Activated B cell treated with CpG ODN at 0.5 μM for 24 hours (primary cell): ENCODE measurements around the gene ITGA7. TPM values are rescaled to one million over a fixed set of nuclear protein-coding genes. Genes with fewer than 3 reads are reported as not detected.

Experiments
- ATAC-seq: fragments of 200-7000 bp; cut with Tn5 transposase; one replicate; pipeline ENCODE4 v1.10.0; 2021; ENCODE audit warnings: low read depth, mild to moderate bottlenecking, moderate library complexity
- CTCF ChIA-PET: fragments of 350-600 bp; sonication (Branson Sonifier 250); formaldehyde crosslinking; loops from one replicate; lab custom pipeline; 2021; ENCODE audit warnings: antibody characterized with exemption; lab: Charles Lee
- POLR2A ChIA-PET: fragments of 350-600 bp; sonication (Branson Sonifier 250); formaldehyde crosslinking; loops from one replicate; lab custom pipeline; 2021; ENCODE audit warnings: antibody characterized with exemption; lab: Charles Lee
- DNase-seq: peaks from one replicate; pipeline ENCODE4 v3.0.0; 2022
- H3K27ac Mint-ChIP-seq: one replicate; pipeline ENCODE4 v1.8.0; 2020; ENCODE audit warnings: mixed read lengths
- H3K27me3 Mint-ChIP-seq: one replicate; pipeline ENCODE4 v1.8.0; 2021; ENCODE audit warnings: mixed read lengths
- H3K36me3 Mint-ChIP-seq: one replicate; pipeline ENCODE4 v1.8.0; 2021; ENCODE audit warnings: low read depth, mixed read lengths
- H3K4me1 Mint-ChIP-seq: one replicate; pipeline ENCODE4 v1.8.0; 2021; ENCODE audit warnings: mixed read lengths
- H3K4me3 Mint-ChIP-seq: one replicate; pipeline ENCODE4 v1.8.0; 2020; ENCODE audit warnings: mild to moderate bottlenecking, mixed read lengths
- H3K9me3 Mint-ChIP-seq: one replicate; pipeline ENCODE4 v1.8.0; 2020; ENCODE audit warnings: mixed read lengths
- intact Hi-C: fragments of 100-400 bp; cut with micrococcal nuclease; formaldehyde crosslinking; loops from one replicate; pipeline ENCODE4 v1.15.1; 2024
- total RNA-seq: library from RNA; stranded (reverse); gene quantifications from 2 replicates; pipeline ENCODE4 v1.2.3, GENCODE V29; 2022
- TF ChIP-seq, protein P1 (sequence below): fragments of 200-600 bp; IDR thresholded peaks from one replicate; pipeline ENCODE4 v1.8.0; 2022; ENCODE audit warnings: antibody characterized with exemption, mild to moderate bottlenecking

ITGA7 gene
- total RNA-seq, 1 donor from 2014 or later, result 1.4 TPM

DNA sequence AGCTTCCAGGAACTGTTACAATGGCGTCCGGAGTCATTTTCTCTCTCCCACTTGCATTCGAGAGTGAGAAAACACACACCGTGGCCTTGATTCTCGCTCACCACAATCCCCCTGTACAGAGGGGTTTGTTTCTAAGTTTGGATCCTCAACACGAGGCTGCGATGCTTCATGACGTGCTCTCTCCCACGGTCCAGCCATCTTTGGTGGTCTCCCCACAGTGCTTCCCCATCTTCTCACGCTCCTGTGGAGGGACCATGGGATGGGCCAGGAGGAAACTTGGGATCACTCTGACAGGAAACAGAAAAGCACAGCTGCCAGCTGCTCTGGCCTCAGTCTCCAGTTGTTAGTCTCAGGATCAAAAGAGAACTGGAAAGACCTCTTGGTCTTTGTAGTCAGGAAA is 42.9 kb downstream of the ITGA7 start:
- no peak overlapping the region for H3K4me3 Mint-ChIP-seq
- intact Hi-C loops, result loop anchor here (5.0 kb wide), 1 partner anchor 132 kb away; no protein-coding TSS in a partner anchor
- no peak overlapping the region for H3K27ac Mint-ChIP-seq
- TF ChIP-seq, protein P1, sequence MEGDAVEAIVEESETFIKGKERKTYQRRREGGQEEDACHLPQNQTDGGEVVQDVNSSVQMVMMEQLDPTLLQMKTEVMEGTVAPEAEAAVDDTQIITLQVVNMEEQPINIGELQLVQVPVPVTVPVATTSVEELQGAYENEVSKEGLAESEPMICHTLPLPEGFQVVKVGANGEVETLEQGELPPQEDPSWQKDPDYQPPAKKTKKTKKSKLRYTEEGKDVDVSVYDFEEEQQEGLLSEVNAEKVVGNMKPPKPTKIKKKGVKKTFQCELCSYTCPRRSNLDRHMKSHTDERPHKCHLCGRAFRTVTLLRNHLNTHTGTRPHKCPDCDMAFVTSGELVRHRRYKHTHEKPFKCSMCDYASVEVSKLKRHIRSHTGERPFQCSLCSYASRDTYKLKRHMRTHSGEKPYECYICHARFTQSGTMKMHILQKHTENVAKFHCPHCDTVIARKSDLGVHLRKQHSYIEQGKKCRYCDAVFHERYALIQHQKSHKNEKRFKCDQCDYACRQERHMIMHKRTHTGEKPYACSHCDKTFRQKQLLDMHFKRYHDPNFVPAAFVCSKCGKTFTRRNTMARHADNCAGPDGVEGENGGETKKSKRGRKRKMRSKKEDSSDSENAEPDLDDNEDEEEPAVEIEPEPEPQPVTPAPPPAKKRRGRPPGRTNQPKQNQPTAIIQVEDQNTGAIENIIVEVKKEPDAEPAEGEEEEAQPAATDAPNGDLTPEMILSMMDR, result no peak
- H3K36me3 Mint-ChIP-seq, result no peaks in the 10 kb centered on the region
- H3K27me3 Mint-ChIP-seq, result no peaks in the 10 kb centered on the region
- POLR2A ChIA-PET, result no interaction called here
- H3K9me3 Mint-ChIP-seq, result no peaks in the 10 kb centered on the region
- H3K4me1 Mint-ChIP-seq, result no peaks in the 10 kb centered on the region
- no peak for DNase-seq
- CTCF ChIA-PET, result no interaction called here
- no peak for ATAC-seq

DNA sequence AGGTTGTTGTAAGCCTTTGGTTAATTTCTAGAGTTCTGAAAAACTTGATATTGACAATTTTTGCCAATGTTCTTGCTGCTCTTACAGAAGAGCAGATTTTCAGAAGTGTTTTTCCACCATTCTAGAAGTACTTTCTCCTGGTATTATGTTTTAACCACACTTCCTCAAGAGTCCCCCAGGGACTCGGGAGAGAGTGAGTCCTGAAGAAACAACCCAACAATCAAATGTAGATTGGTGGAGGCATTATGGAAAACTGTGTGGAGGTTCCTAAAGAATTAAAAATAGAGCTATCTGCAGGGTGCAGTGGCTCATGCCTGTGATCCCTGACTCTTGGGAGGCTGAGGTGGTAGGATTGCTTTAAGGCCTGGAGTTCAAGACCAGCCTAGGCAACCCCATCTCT is 44.3 kb downstream of the ITGA7 start:
- ChIA-PET POLR2A (no interaction called here), CTCF (no interaction called here)
- intact Hi-C loops, result loop anchor here (5.0 kb wide), 1 partner anchor 134 kb away; no protein-coding TSS in a partner anchor
- TF ChIP-seq, protein P1, result no peak
- H3K4me3 Mint-ChIP-seq, result no peak overlapping the region
- no peaks in the 10 kb centered on the region for H3K4me1 Mint-ChIP-seq
- no peaks in the 10 kb centered on the region for H3K9me3 Mint-ChIP-seq
- no peak overlapping the region for H3K27ac Mint-ChIP-seq
- ATAC-seq, result no peak
- no peaks in the 10 kb centered on the region for H3K27me3 Mint-ChIP-seq
- H3K36me3 Mint-ChIP-seq, result no peaks in the 10 kb centered on the region
- no peak for DNase-seq

- Mint-ChIP-seq H3K36me3 (no peaks in the 10 kb centered on the region), H3K9me3 (no peaks in the 10 kb centered on the region), H3K4me1 (peaks cover 3% of the 10 kb centered on the region), H3K4me3 (no peak overlapping the region), H3K27me3 (no peaks in the 10 kb centered on the region), H3K27ac (no peak overlapping the region)
- ATAC-seq, result peak; percentile 60
- intact Hi-C loops, result loop anchor here (1.0 to 10.0 kb wide), 5 partner anchors 78 to 1905 kb away; partner anchors contain the start of gene CISTR
- ChIA-PET CTCF (interaction anchor here (0.7 to 5.3 kb wide), 5 partner anchors 14 to 471 kb away, joined by 3 to 99 read pairs (median 4); no protein-coding TSS in a partner anchor), POLR2A (no interaction called here)
- DNase-seq, result no peak
- TF ChIP-seq, protein P1, result no peak
Observed at GRCh38 chr12:55659486-55660385, 48.0 kb downstream of the ITGA7 start.

- CTCF ChIA-PET, result interaction anchor here (0.7 to 5.3 kb wide), 5 partner anchors 14 to 470 kb away, joined by 3 to 99 read pairs (median 4); no protein-coding TSS in a partner anchor
- H3K4me3 Mint-ChIP-seq, result no peak overlapping the region
- TF ChIP-seq, protein P1, result no peak
Observed at GRCh38 chr12:55658635-55659391, 48.9 kb downstream of the ITGA7 start.

More at GRCh38 chr12:55658635-55659391, 48.9 kb downstream of the ITGA7 start:
- Mint-ChIP-seq H3K4me1 (peaks cover 3% of the 10 kb centered on the region), H3K27ac (no peak overlapping the region), H3K9me3 (no peaks in the 10 kb centered on the region), H3K27me3 (no peaks in the 10 kb centered on the region), H3K36me3 (no peaks in the 10 kb centered on the region)
- POLR2A ChIA-PET, result interaction anchor here (0.7 to 1.6 kb wide), 2 partner anchors 24 to 470 kb away, joined by 3 to 6 read pairs; no protein-coding TSS in a partner anchor
- intact Hi-C loops, result loop anchor here (1.0 to 10.0 kb wide), 3 partner anchors 281 to 1904 kb away; partner anchors contain the start of gene CISTR
- DNase-seq (no peak), ATAC-seq (no peak)
